Measurements from ENCODE around the gene CPT1A.

CPT1A gene

GRCh38 chr11:68756171-68756766 lies 85.4 kb downstream of the CPT1A start:
- Histone ChIP-seq H3K4me3 (ENCODE audit: low read depth in 1 of 2, low read length in 1 of 2) (no peak overlapping the region), H3K27me3 (no peaks in the 10 kb centered on the region), H3K36me3 (peaks cover 41% of the 10 kb centered on the region), H3K9me3 (no peaks in the 10 kb centered on the region), H3K4me1 (ENCODE audit: control insufficient read depth in 1 of 2, insufficient read depth in 1 of 2, low read depth in 1 of 2, low read length in 1 of 2) (peaks cover 0 to 5% of the 10 kb centered on the region in 2 experiments), H3K27ac (no peak overlapping the region)
- TF ChIP-seq, protein P1, sequence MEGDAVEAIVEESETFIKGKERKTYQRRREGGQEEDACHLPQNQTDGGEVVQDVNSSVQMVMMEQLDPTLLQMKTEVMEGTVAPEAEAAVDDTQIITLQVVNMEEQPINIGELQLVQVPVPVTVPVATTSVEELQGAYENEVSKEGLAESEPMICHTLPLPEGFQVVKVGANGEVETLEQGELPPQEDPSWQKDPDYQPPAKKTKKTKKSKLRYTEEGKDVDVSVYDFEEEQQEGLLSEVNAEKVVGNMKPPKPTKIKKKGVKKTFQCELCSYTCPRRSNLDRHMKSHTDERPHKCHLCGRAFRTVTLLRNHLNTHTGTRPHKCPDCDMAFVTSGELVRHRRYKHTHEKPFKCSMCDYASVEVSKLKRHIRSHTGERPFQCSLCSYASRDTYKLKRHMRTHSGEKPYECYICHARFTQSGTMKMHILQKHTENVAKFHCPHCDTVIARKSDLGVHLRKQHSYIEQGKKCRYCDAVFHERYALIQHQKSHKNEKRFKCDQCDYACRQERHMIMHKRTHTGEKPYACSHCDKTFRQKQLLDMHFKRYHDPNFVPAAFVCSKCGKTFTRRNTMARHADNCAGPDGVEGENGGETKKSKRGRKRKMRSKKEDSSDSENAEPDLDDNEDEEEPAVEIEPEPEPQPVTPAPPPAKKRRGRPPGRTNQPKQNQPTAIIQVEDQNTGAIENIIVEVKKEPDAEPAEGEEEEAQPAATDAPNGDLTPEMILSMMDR (IDR thresholded peaks at IDR 0.05): no peak

DNA sequence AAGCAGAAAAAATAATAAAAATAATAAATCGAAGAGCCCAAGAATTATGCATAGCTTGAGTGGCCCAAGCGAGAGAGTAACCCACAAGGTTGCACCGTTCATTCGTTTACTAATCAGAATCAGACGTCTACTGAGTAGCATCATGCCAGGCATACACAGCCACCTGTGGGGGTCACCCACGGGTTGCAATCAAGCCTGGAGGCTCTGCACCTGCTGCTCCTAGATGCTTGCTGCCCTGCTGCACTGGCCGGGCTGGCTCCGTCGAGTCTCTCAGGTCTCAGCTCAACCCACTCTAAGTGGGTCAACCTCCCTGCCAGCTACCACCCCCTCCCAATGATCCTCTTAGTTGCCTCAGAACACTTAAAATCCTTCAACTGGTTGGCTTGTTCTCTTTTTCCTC lies 88.4 kb downstream of the CPT1A start:
- Histone ChIP-seq H3K36me3 (peaks cover 21% of the 10 kb centered on the region), H3K4me1 (ENCODE audit: control insufficient read depth in 1 of 2, insufficient read depth in 1 of 2, low read depth in 1 of 2, low read length in 1 of 2) (peaks cover 12 to 21% of the 10 kb centered on the region in 2 experiments), H3K4me3 (ENCODE audit: low read depth in 1 of 2, low read length in 1 of 2) (no peak overlapping the region), H3K27ac (no peak overlapping the region), H3K9me3 (no peaks in the 10 kb centered on the region), H3K27me3 (no peaks in the 10 kb centered on the region)
- TF ChIP-seq, protein P1 (IDR thresholded peaks at IDR 0.05): no peak

DNA sequence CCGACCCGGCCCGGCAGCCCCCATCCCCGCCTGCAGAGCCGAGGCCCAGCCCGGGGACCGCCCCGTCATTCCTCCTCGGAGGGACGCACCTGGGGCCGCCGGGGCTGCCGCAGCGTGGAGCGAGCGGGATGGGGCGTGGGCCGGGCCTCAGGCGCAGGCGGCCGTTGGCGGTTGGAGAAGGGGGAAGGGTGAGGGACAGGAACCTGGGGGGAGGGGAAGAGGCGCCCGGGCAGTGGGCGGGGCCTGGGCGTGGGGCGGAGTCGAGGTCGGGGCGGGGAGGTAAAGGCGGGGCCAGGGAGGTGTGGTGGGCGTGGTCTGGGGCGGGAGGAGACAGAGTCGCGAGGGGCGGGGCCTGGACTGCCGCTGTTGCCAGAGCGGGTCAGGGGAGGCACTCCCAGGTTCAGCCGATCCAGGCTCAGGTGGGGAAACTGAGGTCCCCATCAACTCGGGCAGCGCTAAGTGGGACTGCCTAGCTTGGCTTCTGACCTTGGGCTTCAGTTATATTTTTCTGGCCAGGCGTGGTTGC lies 90.3 kb downstream of the CPT1A start, which contains the start of gene TESMIN:
TSS of gene TESMIN (minus strand) at position 190 of the 526 bp plus-strand sequence. CDS start 860 bp downstream, outside the sequence.
- peak within 1 kb of the TSS; percentile 80 for H3K27ac ChIP-seq
- H3K4me3 ChIP-seq (ENCODE audit: low read depth in 1 of 2, low read length in 1 of 2): peak within 1 kb of the TSS; percentile 58 to 71
- TF ChIP-seq, protein P1 (IDR thresholded peaks at IDR 0.05): peak; percentile 43
- no peaks in the 10 kb centered on the region for H3K9me3 ChIP-seq
- no peaks in the 10 kb centered on the region for H3K27me3 ChIP-seq
- peaks cover 29 to 36% of the 10 kb centered on the region in 2 experiments for H3K4me1 ChIP-seq (ENCODE audit: control insufficient read depth in 1 of 2, insufficient read depth in 1 of 2, low read depth in 1 of 2, low read length in 1 of 2)
- peaks cover 11% of the 10 kb centered on the region for H3K36me3 ChIP-seq

- Histone ChIP-seq H3K36me3 (peaks cover 12% of the 10 kb centered on the region), H3K4me3 (ENCODE audit: low read depth in 1 of 2, low read length in 1 of 2) (peak overlapping the region; percentile 58 to 71), H3K27ac (peak overlapping the region; percentile 80)
These were observed 90.8 kb downstream of the CPT1A start for GRCh38 chr11:68751004-68751325.

DNA sequence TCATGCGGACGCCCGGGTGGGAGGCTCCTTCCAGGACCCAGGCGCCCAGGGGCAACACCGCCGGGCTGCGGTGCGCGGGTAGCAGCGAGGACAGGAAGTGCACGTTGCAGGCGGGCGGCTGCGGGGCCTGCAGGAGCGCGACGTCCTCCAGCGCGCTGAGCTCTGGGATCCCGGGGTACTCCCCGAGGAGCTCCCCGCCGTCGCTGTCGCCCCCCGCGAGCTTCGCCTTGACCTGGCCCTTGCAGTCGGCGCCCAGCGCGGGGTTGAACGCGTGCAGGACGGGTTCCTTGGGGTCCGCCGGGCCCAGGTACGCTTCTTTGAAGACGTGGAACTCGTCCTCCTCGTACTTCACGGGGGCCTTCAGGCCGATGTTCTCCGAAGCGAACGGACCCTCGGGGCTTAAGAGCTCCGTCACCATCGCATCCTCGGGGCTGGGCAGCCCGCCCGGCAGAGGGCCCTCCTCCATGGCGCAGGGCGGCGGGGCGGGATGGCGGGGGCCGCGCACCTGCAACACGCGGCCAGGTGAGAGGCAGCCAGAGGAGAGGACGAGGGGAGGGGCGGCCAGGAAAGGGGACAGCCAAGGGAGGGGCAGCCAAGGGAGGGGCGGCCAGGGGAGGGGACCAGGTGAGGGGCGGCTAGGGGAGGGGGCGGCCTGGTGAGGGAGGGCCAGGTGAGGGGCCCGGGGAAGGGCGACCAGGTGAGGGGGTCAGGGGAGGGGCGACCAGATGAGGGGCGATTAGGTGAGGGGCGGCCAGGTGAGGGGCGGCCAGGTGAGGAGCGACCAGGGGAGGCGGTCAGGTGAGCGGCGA lies 91.3 kb downstream of the CPT1A start:
- TF ChIP-seq, protein P1 (IDR thresholded peaks at IDR 0.05): no peak
- Histone ChIP-seq H3K4me1 (ENCODE audit: control insufficient read depth in 1 of 2, insufficient read depth in 1 of 2, low read depth in 1 of 2, low read length in 1 of 2) (peaks cover 29 to 36% of the 10 kb centered on the region in 2 experiments), H3K27me3 (no peaks in the 10 kb centered on the region), H3K27ac (peak overlapping the region; percentile 80), H3K4me3 (ENCODE audit: low read depth in 1 of 2, low read length in 1 of 2) (peak overlapping the region; percentile 55 to 71), H3K9me3 (no peaks in the 10 kb centered on the region), H3K36me3 (peaks cover 18% of the 10 kb centered on the region)

More at GRCh38 chr11:68751004-68751325, 90.8 kb downstream of the CPT1A start:
- TF ChIP-seq, protein P1 (IDR thresholded peaks at IDR 0.05): no peak
- no peaks in the 10 kb centered on the region for H3K9me3 ChIP-seq
- peaks cover 29 to 36% of the 10 kb centered on the region in 2 experiments for H3K4me1 ChIP-seq (ENCODE audit: control insufficient read depth in 1 of 2, insufficient read depth in 1 of 2, low read depth in 1 of 2, low read length in 1 of 2)
- H3K27me3 ChIP-seq: no peaks in the 10 kb centered on the region

Data from neutrophil (primary cell).